Fibroblast of skin of right biceps (primary cell): ENCODE measurements around the gene PDE6D.

ENCODE experiments used
- DNase-seq: peaks from one replicate; pipeline ENCODE4 v3.0.0-alpha.2; 2013

The PDE6D gene

GRCh38 chr2:231780909-231781797, at the start of gene PDE6D:
PDE6D (minus strand) TSS chr2:231781282; CDS start chr2:231781114, 168 bp downstream.
- peak; percentile 99 for DNase-seq

DNA sequence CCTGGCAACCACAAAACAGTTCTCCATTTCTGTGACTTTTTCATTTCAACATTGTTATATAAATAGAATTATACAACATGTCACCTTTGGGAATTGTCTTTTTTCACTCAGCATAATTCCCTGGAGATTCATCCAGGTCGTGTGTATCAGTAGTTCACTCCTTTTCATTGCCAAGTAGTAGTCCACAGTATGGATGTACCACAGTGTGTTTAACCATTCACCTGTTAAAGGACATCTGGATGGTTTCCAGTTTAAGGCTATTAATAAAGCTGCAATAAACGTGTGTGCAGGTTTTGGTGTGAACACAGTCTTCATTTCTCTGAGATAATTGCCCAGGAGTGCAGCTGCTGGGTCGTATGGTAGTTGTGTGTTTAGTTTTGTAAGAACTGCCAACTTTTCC, 40.8 kb upstream of the PDE6D start:
- no peak for DNase-seq

DNA sequence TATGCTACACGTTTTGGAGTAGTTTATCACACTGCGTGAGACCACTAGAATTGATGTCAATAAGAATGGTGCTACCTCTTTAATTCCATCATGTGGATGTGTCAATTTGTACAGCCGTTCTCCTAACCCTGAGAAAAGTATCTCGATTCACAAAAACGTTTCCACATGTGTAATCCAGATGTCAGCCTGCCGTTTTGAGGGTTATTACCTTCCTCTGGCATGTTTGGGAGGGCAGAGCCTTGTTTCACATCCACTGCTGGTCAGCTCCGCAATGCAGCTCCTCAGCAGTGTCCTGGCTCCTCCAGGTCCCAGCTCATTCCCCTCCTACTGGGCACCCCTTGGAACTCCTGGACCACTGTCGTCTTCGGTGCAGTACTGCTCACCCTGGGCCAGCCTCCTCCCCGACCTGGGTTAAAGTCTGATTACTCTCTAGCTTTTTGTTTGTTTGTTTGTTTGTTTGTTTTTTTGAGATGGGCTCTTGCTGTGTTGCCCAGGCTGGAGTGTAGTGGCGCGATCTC, 39.8 kb upstream of the PDE6D start:
- no peak for DNase-seq

DNA sequence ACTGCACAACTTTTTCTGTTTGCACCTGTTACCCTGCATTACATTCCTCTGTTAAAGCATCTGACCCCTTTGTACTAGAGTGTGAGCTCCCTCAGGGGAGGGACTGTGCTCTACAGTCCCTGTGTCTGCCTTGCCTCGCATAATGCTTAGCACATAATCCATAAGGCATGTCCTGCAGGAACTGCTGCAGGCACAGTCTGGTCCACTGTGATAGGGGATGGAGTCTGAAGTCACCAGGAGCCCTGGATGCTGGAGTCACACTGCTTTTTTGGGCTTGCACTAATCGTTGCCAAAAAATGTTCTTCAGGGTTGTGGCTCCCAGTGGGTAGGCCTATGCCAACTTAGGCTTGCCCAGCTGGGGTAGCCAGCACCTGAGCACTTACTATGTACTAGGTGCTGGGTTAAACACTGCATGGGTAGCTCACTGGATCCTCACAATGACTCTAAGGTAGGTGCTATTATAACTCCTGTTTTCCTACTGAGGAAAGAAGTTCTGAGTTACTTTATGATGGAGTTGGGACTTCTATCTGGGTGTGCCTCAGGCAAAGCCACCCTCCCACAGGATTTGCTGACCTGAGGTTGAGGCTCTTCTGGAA, 38.5 kb upstream of the PDE6D start:
- DNase-seq, result no peak

GRCh38 chr2:231816327-231817026, 35.4 kb upstream of the PDE6D start:
- no peak for DNase-seq

- DNase-seq, result peak; percentile 78
These were observed 29.8 kb upstream of the PDE6D start for GRCh38 chr2:231810905-231811304.

GRCh38 chr2:231807020-231807419, 25.9 kb upstream of the PDE6D start:
- peak; percentile 35 for DNase-seq

GRCh38 chr2:231803501-231804138, 22.5 kb upstream of the PDE6D start:
- DNase-seq, result no peak

DNA sequence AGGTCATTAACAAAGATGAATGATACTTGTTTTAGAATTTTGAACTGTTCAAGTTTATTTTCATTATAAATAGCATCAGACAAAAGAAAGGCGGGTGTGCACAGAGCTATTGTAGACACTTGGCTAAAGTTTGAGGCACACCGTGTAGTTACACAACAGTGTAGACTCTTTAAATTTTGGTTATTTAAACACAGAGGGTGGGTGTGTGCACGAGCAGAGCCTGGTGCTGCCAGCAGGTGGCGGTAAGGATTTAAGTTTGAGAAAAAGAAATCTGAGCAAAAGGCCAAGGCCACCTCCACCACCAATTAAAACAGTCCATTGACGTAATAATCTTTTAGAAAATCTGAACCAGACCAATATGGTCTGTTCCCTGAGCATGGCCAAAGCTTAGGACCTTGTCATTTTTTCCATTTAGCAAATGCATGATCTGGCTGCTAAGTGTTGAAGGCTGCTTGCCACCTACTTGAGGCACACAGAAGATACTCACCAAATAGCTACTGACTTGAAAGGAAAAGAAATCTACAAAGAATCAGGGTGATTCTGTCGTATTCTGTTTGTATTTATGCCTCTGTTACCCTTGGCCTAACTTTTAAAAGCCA, 19.5 kb upstream of the PDE6D start:
- DNase-seq, result peak; percentile 16

DNA sequence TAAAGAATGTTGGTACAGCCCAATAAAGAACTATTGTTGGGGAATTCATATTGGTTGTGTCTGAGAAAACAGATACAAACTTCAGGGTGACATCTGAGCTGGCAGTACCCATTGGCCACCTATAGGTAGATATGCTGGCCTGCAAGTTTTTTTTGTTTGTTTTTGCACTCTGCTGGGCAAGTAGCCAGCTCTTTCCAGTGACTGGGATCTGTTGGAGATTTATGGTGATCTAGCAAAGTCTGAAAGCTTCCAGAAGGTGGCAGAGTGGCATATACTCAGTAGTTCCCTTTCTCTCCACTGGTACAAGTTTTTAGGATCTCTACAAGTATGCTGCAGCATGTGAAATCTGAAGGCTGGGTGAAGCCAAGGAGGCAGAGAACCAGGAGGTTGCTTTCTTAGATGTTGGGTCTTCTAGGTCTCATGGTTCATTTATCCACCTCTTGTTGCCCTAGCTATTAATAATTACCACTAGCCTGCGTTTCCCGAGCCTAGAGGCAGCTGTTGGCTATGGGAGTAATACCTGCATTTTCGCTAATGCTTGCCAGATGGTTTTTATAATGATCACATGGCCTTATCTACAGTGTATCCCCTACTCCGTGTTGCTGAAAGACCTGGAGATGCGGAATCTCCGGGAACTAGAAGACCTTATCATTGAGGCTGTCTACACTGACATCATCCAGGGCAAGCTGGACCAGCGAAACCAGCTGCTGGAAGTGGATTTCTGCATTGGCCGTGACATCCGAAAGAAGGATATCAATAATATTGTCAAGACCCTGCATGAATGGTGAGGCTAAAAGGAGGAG, 14.6 kb upstream of the PDE6D start:
- DNase-seq, result peak; percentile 75

- no peak for DNase-seq
These were observed 13.3 kb upstream of the PDE6D start for GRCh38 chr2:231794383-231794782.

DNA sequence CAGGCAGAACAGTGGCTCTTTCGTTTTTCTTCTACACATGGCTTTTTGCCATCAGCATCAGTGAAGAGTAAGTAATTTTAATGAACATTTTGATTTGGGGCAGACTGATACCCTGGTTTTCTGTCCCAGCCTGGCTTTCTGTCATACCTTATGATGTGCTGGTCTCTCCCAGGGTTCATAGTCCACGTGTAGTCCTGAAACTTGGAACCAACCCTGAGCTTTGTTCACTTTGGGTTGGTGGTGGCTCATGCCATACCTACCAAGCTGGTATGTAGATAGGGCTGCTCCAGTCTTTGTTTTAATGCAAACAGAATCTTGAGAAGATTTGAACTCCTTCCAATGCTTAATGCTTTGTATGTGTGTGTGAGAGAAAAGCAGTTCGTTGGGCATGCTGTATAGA, 10.0 kb upstream of the PDE6D start:
- no peak for DNase-seq

DNA sequence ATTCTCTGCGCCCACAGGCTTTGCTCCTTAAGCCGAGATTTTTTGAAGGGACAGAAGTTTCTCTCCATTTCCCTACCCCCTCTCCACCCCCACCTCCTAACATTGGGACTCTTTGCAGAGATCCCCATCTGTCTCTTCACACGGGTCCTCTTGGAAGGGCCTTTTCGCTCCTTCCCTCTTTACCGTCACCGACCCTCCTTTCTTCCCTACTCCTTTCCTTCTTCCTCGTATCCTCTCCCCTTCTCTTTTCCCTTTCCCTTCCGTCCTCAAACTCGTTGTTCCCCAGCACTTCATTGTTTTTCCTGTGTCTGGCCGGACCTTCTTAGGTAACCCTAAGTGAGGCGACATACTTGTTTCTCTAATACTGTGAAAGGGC, 5.8 kb upstream of the PDE6D start:
- no peak for DNase-seq

DNA sequence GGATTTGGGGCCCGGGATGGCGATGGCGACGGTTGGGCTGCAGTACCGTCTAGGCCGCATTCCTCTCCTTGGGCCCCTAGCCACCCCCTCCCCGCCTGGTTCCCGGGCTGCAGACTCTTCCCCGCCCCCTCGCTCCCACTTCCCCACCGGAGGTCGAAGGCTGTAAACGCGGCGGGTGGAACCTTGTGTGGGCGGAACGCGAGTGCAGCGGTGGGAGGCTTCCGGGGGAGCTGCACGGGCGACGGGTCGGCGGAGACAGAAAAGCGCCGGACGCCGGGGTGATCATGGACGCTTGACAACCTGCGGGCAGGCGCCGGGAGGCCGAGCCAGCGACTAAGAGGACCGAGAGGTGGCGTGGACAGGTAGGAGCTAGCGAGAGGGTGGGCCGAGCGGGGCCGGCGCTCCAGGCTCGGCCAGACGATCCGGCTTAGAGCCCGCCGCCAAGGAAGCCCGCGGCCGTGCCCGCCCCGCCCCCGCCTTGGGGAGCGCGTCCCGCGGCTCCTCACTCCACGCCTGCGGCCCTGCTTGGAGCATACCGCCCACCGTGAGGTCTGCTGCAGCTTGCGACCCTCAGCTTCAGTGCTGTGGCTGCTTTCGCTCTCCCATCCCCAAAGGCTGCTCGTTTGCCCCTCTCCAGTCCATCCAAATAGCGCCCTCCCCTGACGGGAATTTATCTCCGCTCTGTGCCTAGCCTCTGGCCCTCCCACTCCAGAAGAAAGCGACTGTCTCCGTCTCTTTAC, 5.3 kb upstream of the PDE6D start, which contains the start of gene COPS7B:
Gene COPS7B, plus strand, starts transcription at position 269 of the 740 bp plus-strand sequence. CDS start 2,126 bp downstream, outside the sequence.
- DNase-seq, result peak; percentile 85

DNA sequence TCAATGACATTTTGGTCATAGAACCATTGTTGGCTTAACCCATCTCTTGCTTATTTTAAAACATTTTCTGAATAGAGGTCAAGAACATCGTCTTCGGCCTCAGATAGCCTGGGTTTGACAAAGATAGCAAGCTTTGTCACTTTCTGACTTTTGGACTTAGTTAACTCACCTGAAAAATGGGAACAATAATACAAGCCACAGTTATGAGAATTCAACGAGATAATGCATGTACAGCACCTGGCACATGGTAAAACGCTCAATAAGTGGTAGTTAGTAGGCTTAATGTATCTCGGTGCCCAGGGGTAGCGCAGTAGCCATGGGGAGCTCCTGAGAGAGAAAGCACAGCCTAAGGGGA, 4.7 kb upstream of the PDE6D start:
- no peak for DNase-seq

GRCh38 chr2:231785413-231785812, 4.3 kb upstream of the PDE6D start:
- DNase-seq, result no peak

DNA sequence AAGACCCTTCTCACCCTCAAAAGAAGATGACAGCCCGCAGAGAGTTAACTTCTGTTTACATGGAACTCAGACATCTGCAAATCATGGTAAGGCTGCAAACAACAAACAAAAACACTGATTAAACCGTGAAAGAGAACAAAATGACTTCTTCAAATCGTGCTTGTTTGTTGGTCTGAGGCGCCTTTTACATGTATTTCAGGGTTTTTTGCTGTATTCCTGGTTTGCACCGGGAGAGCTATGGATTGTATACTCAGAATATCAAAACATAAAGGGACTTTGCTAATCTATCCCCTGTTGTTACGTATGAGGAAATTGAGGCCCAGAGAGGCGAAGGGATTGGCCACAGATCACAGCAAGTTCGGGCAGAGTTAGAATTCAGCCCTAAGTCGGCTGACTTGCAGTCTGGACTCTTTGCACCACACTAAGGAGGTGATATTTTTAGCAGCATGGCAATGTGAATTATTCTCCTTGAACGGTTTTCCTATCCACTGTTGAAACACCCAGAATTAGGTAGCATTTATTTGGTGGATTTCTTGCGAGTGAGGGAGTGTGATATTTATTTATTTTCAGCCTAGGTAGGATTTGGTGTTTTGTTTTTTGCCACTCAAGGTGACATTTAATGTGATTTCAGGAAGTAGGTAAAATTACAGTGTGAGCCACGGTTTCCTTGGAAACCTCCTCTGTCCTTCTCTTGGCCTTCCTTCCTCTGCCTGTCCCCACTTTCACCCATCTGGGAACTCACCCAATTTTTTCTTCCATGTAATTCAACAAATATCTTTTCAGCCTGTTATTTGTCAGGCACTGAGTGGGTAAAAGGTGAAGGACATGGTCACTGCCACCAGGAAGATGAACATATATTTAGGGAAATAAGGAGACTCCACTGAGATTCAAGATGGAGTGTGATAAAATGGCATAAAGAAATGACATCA, 980 bp upstream of the PDE6D start:
- peak; percentile 40 for DNase-seq

DNA sequence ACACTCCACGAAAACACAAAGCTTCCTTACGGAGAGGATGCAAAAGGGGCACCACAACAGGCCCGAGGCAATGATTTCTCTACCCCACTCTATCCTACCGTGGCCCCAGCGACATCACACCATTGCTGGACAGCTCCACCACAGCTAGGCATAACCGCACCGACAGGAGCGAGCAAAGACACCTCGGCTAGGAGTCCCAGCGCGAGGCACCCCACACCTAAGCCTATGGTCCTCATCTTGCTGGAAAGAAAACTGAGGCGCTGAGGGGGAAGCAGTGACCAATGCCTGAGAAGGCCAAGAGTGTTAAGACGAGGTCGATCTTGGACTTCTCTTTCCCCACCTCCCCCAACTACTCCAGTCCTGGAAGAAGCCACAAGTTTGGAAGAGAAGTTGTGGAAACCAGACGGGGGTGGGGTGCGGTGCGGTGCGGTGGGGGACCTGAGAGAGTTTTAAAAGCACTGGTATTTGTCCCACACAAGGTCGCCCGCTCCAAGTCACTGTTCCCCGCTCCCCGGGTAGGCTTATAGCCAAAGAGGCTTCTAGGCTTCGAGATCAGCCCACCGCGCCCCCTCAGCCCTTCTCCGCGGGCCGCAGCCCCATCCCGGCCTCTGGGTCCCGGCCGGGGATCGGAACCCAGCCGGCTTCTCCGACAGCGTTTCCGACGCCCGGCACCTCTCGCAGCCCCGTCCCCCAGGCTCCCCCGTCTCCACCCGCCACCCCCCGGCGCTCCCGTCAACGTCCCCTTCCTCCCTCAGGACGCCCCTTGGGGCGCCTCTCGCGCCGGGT, 766 bp downstream of the PDE6D start:
- DNase-seq, result peak; percentile 26
